Endothelial cell of umbilical vein (primary cell): ENCODE data around the gene BSPRY. TPM values are rescaled to one million over a fixed set of nuclear protein-coding genes. Genes with fewer than 3 reads are reported as not detected.

Source experiments
- BruUV-seq: library from RNA; stranded (reverse); fragments of 400-500 nt; replicated peaks from 2 replicates; lab custom pipeline; 2021; lab: Mats Ljungman, UMichigan
- CTCF ChIA-PET: fragments of 300-600, 350-600 bp; sonication (Branson Sonifier 250); formaldehyde crosslinking; loops from one replicate; lab custom pipeline; 2021; ENCODE audit warnings: antibody characterized with exemption, inconsistent platforms; lab: Charles Lee
- POLR2A ChIA-PET: fragments of 300-600, 350-600 bp; sonication (Branson Sonifier 250); formaldehyde crosslinking; loops from one replicate; lab custom pipeline; 2021; ENCODE audit warnings: antibody characterized with exemption, inconsistent platforms; lab: Charles Lee
- DNase-seq: peaks from one replicate; pipeline ENCODE4 v3.0.0-alpha.2; 2011; ENCODE audit warnings: low read depth, low spot score
- FAIRE-seq: peaks from 2 replicates; lab custom pipeline; 2011; peaks lifted over from hg19 to GRCh38; lab: Jason Lieb, UNC
- H2AFZ ChIP-seq: 2 replicates; pipeline ENCODE4 v1.6.0; 2012; ENCODE audit warnings: low read depth, low read length, control low read depth, inconsistent platforms
- H3K27ac ChIP-seq: 2 replicates; pipeline ENCODE4 v1.5.1; 2011; ENCODE audit warnings: low read depth, mild to moderate bottlenecking, control low read depth, low read length, moderate library complexity; ENCODE audit not compliant: insufficient read depth
- H3K27me3 ChIP-seq, 2 experiments: 2 replicates each; pipeline versions ENCODE4 v1.6.0 to v1.6.1; 2011; ENCODE audit warnings: low read length in 2 of 2, mixed read lengths in 1 of 2; ENCODE audit not compliant: control insufficient read depth in 2 of 2, insufficient read depth in 2 of 2
- H3K36me3 ChIP-seq, 2 experiments: 2 replicates in 1 of 2; 3 replicates in 1 of 2; pipeline ENCODE4 v1.5.1; 2011; ENCODE audit warnings: low read length in 2 of 2, mild to moderate bottlenecking in 1 of 2, moderate library complexity in 1 of 2; ENCODE audit not compliant: control insufficient read depth in 2 of 2, insufficient read depth in 2 of 2; ENCODE audit errors: extremely low read depth in 1 of 2
- H3K4me1 ChIP-seq: 3 replicates; pipeline ENCODE4 v1.5.1; 2011; ENCODE audit warnings: mild to moderate bottlenecking, low read length; ENCODE audit not compliant: control insufficient read depth, insufficient read depth; ENCODE audit errors: extremely low read depth
- H3K4me2 ChIP-seq: 2 replicates; pipeline ENCODE4 v1.6.1; 2011; ENCODE audit warnings: low read length, control low read depth, mixed read lengths; ENCODE audit not compliant: insufficient read depth
- H3K4me3 ChIP-seq, 3 experiments: fragments of 200-600 bp in 1 of 3; sonication (generic), shearing (Covaris generic) in 1 of 3; replicated peaks in 1 of 3; 2 replicates each; pipeline ENCODE4 v1.5.1; 2011 to 2016; ENCODE audit warnings: control low read depth in 3 of 3, low read length in 3 of 3, mild to moderate bottlenecking in 2 of 3, inconsistent platforms in 1 of 3, low read depth in 1 of 3, moderate library complexity in 1 of 3; ENCODE audit not compliant: insufficient read depth in 1 of 3
- H3K79me2 ChIP-seq: 2 replicates; pipeline ENCODE4 v1.6.0; 2012; ENCODE audit warnings: low read length, inconsistent platforms; ENCODE audit not compliant: control insufficient read depth, insufficient read depth
- H3K9ac ChIP-seq: replicated peaks from 2 replicates; pipeline ENCODE3; 2011; ENCODE audit warnings: low read length, control low read depth; ENCODE audit not compliant: insufficient read depth; ENCODE audit errors: extremely low read depth
- H3K9me1 ChIP-seq: replicated peaks from 3 replicates; pipeline ENCODE4 v1.6.0; 2011; ENCODE audit warnings: mild to moderate bottlenecking, low read length; ENCODE audit not compliant: control insufficient read depth, insufficient read depth; ENCODE audit errors: extremely low read depth
- H3K9me3 ChIP-seq: replicated peaks from 2 replicates; pipeline ENCODE4 v1.5.1; 2012; ENCODE audit warnings: low read length, inconsistent platforms; ENCODE audit not compliant: control insufficient read depth, insufficient read depth
- H4K20me1 ChIP-seq: replicated peaks from 2 replicates; pipeline ENCODE3; 2011; ENCODE audit warnings: mild to moderate bottlenecking, low read length; ENCODE audit not compliant: control insufficient read depth, insufficient read depth; ENCODE audit errors: extremely low read depth
- CTCF ChIP-seq, 2 donors: IDR thresholded peaks; 1 replicate in 1 of 2; 2 replicates in 1 of 2; pipeline ENCODE4 v1.5.1; 2011; ENCODE audit warnings: low read length in 2 of 2, mild to moderate bottlenecking in 2 of 2, moderate library complexity in 2 of 2, control low read depth in 1 of 2, inconsistent platforms in 1 of 2, low read depth in 1 of 2; ENCODE audit not compliant: insufficient read depth in 1 of 2; ENCODE audit errors: extremely low read depth in 1 of 2
- FOS ChIP-seq: IDR thresholded peaks from 2 replicates; pipeline ENCODE4 v1.6.1; 2011; ENCODE audit warnings: mild to moderate bottlenecking, low read length, moderate library complexity, borderline replicate concordance; ENCODE audit not compliant: insufficient read depth
- JUN ChIP-seq: IDR thresholded peaks from 2 replicates; pipeline ENCODE4 v1.6.1; 2011; ENCODE audit warnings: borderline replicate concordance, low read depth; ENCODE audit not compliant: insufficient read length, insufficient read depth
- MYC ChIP-seq: IDR thresholded peaks from one replicate; pipeline ENCODE4 v1.6.1; 2011; ENCODE audit warnings: mild to moderate bottlenecking, low read depth, low read length
- POLR2A ChIP-seq: IDR thresholded peaks from 2 replicates; pipeline ENCODE4 v1.6.1; 2012; ENCODE audit warnings: low read depth, mild to moderate bottlenecking, control low read depth, low read length
- POLR2AphosphoS5 ChIP-seq: IDR thresholded peaks from 2 replicates; pipeline ENCODE4 v1.6.1; 2012; ENCODE audit warnings: low read depth, mild to moderate bottlenecking, control low read depth, low read length, moderate library complexity; ENCODE audit not compliant: insufficient read depth
- dilution Hi-C: fragments of 300-500 bp; cut with MboI; formaldehyde crosslinking; loops from one replicate; pipeline ENCODE4 v1.15.0; 2019; ENCODE audit warnings: low sequenced_read_pairs; ENCODE audit not compliant: extremely low pct_ligation_motif_present
- intact Hi-C: fragments of 100-400 bp; cut with micrococcal nuclease; formaldehyde crosslinking; loops from one replicate; pipeline ENCODE4 v1.10.0; 2022
- polyA plus RNA-seq, 4 experiments: library from polyadenylated mRNA; depleted of rRNA in 3 of 4; stranded (reverse) in 3 of 4; unstranded in 1 of 4; fragments of >200 nt; gene quantifications; 2 replicates each; pipeline versions ENCODE4 v1.2.1 to v1.2.3, GENCODE V29; 2011 to 2012; ENCODE audit warnings: missing spikeins in 1 of 4
- total RNA-seq: library from RNA; stranded (reverse); gene quantifications from 2 replicates; pipeline ENCODE4 v1.2.3, GENCODE V29; 2021
- TF ChIP-seq, protein P1 (sequence below): IDR thresholded peaks from 2 replicates; pipeline ENCODE4 v1.6.1; 2011; ENCODE audit not compliant: insufficient read depth, insufficient read length

Gene BSPRY
- total and polyA plus RNA-seq, 2 donors (not counting 3 experiments of a cell fraction or from before 2014, with no cell fraction given) = not detected

- Histone ChIP-seq H3K9me3 (no peaks in the 10 kb centered on the region), H3K27me3 (peaks cover 41 to 52% of the 10 kb centered on the region in 2 experiments), H3K9me1 (no peaks in the 10 kb centered on the region), H3K9ac (no peak overlapping the region), H3K4me2 (no peak overlapping the region), H3K4me1 (peaks cover 3% of the 10 kb centered on the region), H2AFZ (no peak overlapping the region), H3K79me2 (no peaks in the 10 kb centered on the region), H4K20me1 (no peaks in the 10 kb centered on the region), H3K36me3 (no peaks in the 10 kb centered on the region), H3K4me3 (no peak overlapping the region), H3K27ac (no peak overlapping the region)
- dilution Hi-C loops = no loop called here
- DNase-seq = no peak
- BruUV-seq = no TSS peak
- FAIRE-seq = no peak
- ChIA-PET CTCF (interaction anchor here (1.2 to 1.7 kb wide), 2 partner anchors 28 to 52 kb away, joined by 3 to 5 read pairs; partner anchors contain the start of gene HDHD3), POLR2A (no interaction called here)
- TF ChIP-seq POLR2A = no peak
- TF ChIP-seq FOS = no peak
- TF ChIP-seq, protein P1, sequence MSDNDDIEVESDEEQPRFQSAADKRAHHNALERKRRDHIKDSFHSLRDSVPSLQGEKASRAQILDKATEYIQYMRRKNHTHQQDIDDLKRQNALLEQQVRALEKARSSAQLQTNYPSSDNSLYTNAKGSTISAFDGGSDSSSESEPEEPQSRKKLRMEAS = no peak
- TF ChIP-seq JUN = no peak
- no peak for TF ChIP-seq MYC
- no peak for TF ChIP-seq POLR2AphosphoS5
- TF ChIP-seq CTCF (IDR thresholded peaks at IDR 0.05; ENCODE audit: extremely low read depth in 1 of 2, insufficient read depth in 1 of 2, low read depth in 1 of 2, low read length in 2 of 2) = no peak
- intact Hi-C loops = no loop called here
Observed at GRCh38 chr9:113349066-113349444, 286 bp upstream of the BSPRY start.
